ENCODE results near the gene SH3GLB2. TPM values are rescaled to one million over a fixed set of nuclear protein-coding genes. Genes with fewer than 3 reads are reported as not detected.

The SH3GLB2 gene
- total RNA-seq, 1 donor, result 39.3 TPM

DNA sequence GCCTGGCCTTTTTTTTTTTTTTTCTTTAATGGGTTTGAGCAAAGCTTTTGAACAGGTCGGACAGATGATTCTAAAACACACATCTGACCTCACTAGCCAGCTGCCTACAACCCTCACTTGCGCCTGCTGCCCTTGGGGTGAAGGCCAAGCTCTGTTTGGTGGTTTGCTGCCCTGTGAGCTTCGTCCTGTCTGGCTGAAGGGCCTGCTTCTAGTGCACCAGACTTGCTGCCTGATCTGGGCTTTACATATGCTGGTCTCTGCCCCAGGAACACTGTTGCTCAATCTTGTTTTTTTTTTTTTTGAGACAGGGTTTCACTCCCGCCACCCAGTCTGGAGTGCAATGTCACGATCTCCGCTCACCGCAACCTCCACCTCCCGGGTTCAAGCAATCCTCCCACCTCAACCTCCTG lies 36.4 kb upstream of the SH3GLB2 start:
- no peak overlapping the region for H3K4me3 ChIP-seq (ENCODE audit: low read depth, low read length)
- TF ChIP-seq, protein P1, sequence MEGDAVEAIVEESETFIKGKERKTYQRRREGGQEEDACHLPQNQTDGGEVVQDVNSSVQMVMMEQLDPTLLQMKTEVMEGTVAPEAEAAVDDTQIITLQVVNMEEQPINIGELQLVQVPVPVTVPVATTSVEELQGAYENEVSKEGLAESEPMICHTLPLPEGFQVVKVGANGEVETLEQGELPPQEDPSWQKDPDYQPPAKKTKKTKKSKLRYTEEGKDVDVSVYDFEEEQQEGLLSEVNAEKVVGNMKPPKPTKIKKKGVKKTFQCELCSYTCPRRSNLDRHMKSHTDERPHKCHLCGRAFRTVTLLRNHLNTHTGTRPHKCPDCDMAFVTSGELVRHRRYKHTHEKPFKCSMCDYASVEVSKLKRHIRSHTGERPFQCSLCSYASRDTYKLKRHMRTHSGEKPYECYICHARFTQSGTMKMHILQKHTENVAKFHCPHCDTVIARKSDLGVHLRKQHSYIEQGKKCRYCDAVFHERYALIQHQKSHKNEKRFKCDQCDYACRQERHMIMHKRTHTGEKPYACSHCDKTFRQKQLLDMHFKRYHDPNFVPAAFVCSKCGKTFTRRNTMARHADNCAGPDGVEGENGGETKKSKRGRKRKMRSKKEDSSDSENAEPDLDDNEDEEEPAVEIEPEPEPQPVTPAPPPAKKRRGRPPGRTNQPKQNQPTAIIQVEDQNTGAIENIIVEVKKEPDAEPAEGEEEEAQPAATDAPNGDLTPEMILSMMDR (IDR thresholded peaks at IDR 0.05; ENCODE audit: insufficient read depth, low read depth, low read length), result no peak
- DNase-seq (ENCODE audit: low read depth), result no peak

- no peak overlapping the region for H3K4me3 ChIP-seq (ENCODE audit: low read depth, low read length)
- DNase-seq (ENCODE audit: low read depth), result no peak
- TF ChIP-seq, protein P1 (IDR thresholded peaks at IDR 0.05; ENCODE audit: insufficient read depth, low read depth, low read length), result no peak
Measured at GRCh38 chr9:129063061-129063460, 34.9 kb upstream of the SH3GLB2 start.

DNA sequence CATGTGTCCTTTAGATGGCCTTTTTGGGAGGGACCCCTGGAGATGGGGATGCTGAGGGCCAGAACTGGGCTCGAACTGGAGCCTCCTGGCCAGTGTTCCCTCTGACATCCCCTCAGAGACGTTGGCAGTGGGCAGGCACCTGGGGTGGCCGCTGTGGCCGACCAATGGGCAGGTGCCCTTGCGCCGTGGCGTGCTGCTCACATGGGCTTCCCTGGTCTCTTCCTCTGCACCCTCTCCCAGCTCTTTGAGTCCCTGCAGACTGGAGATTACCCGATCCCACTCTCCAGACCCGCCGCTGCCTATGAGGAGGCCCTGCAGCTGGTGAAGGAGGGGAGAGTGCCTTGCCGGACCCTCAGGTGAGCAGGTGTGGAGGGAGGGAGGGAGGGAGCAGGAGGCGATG lies 32.9 kb upstream of the SH3GLB2 start:
- H3K4me3 ChIP-seq (ENCODE audit: low read depth, low read length), result no peak overlapping the region
- DNase-seq (ENCODE audit: low read depth), result no peak
- TF ChIP-seq, protein P1 (IDR thresholded peaks at IDR 0.05; ENCODE audit: insufficient read depth, low read depth, low read length), result no peak

DNA sequence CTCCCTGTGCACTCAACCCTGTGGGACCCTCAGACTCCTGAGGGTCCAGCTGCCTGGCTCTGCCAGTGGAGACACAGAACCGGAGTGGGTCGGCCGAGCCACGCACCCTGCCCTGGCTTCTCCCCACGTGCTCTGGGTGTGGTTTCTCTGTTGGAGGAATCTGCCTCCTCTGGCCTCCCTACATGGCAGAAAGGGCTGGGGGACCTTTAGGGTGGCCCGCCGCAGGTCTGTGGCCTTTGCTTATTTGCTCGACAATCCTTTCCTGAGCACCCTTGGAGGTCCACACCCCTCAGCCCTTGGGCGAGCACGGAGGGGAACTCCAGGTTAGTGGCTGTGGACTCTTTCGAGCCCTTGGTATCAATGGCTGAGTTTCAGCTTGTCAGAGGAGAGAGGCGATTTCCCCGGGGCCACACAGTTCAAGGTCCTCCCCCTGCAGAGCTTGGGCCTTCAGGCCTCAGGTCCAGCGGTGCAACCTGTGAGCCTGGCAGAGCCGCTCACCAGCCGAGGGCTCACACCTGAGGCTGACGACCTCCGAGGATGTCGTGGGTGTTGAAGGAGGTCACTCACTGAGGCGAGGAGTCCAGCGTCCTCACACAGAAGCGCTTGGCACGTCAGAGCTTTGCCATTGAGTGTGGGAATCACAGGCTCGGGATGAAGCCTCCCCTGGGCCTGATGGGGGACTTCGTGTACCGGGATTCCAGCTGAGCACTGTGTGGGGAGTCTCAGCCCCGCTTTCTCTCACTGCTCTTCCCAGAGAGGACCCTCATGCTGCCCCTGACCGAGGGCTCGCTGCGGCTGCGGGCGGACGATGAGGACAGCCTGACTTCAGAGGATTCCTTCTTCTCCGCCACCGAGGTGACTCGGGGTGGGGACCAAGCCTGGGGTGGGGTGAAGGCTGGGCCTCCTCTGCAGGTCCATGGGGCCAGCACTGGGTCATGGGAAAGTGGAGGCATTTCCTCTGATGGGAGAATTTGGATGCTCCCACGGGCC lies 32.0 kb upstream of the SH3GLB2 start:
- no peak overlapping the region for H3K4me3 ChIP-seq (ENCODE audit: low read depth, low read length)
- TF ChIP-seq, protein P1 (IDR thresholded peaks at IDR 0.05; ENCODE audit: insufficient read depth, low read depth, low read length), result no peak
- no peak for DNase-seq (ENCODE audit: low read depth)

- H3K4me3 ChIP-seq (ENCODE audit: low read depth, low read length), result no peak overlapping the region
- TF ChIP-seq, protein P1 (IDR thresholded peaks at IDR 0.05; ENCODE audit: insufficient read depth, low read depth, low read length), result no peak
- no peak for DNase-seq (ENCODE audit: low read depth)
Measured at GRCh38 chr9:129058965-129059795, 31.0 kb upstream of the SH3GLB2 start.

DNA sequence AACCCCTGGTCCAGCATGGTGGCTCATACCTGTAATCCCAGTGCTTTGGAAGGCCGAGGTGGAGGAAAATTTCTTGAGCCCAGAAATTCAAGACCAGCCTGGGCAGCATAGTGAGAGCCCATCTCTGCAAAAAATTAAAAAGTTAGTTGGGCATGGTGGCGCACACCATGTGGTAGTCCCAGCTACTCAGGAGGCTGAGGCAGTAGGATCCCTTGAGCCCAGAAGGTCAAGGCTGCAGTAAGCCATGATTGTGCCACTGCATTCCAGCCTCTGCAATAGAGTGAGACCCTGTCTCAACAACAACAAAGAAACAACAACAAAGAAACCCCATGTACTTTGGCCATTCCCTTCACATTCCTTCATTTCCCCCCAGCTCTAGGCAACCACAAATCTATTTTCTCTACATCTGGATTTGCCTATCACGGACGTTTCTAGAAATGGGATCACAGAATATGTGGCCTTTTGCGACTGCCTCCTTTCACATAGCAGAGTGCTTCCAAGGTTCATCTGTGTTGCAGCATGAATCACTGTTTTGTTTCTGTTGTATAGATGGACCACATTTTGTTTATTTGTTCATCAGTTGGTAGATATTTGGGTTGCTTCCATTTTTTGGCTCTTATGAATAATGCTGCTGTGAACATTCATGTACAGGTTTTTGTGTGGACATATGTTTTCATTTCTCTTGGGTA lies 26.2 kb upstream of the SH3GLB2 start:
- TF ChIP-seq, protein P1 (IDR thresholded peaks at IDR 0.05; ENCODE audit: insufficient read depth, low read depth, low read length), result no peak
- no peak overlapping the region for H3K4me3 ChIP-seq (ENCODE audit: low read depth, low read length)
- DNase-seq (ENCODE audit: low read depth), result no peak

All from fibroblast of villous mesenchyme (primary cell).